Neuronal stem cell (in vitro differentiated cells): ENCODE measurements around the gene ANKRD39.

Source experiments
- DNase-seq: peaks from one replicate; pipeline ENCODE4 v3.0.0-alpha.2; 2013; ENCODE audit warnings: low spot score
- H2AFZ ChIP-seq: one replicate; pipeline ENCODE4 v1.6.1; 2013; ENCODE audit warnings: mild to moderate bottlenecking, low read length, inconsistent platforms
- H2AK5ac ChIP-seq: 2 replicates; pipeline ENCODE4 v1.6.1; 2013; ENCODE audit warnings: low read depth, mild to moderate bottlenecking, inconsistent platforms, low read length, moderate library complexity, mixed read lengths
- H2BK120ac ChIP-seq: 2 replicates; pipeline ENCODE4 v1.6.1; 2013; ENCODE audit warnings: low read depth, mild to moderate bottlenecking, inconsistent platforms, low read length, moderate library complexity, mixed read lengths
- H2BK12ac ChIP-seq: one replicate; pipeline ENCODE4 v1.6.1; 2013; ENCODE audit warnings: low read length, inconsistent platforms
- H2BK15ac ChIP-seq: 2 replicates; pipeline ENCODE4 v1.6.1; 2013; ENCODE audit warnings: mild to moderate bottlenecking, low read length, inconsistent platforms, mixed read lengths
- H2BK5ac ChIP-seq: one replicate; pipeline ENCODE4 v1.6.1; 2013; ENCODE audit warnings: inconsistent platforms, mild to moderate bottlenecking, low read length, moderate library complexity
- H3K14ac ChIP-seq: one replicate; pipeline ENCODE4 v1.6.1; 2013; ENCODE audit warnings: low read length, inconsistent platforms
- H3K18ac ChIP-seq: 2 replicates; pipeline ENCODE4 v1.6.1; 2013; ENCODE audit warnings: low read length, inconsistent platforms
- H3K23ac ChIP-seq: 2 replicates; pipeline ENCODE4 v1.6.1; 2013; ENCODE audit warnings: low read depth, mild to moderate bottlenecking, mixed read lengths, low read length, inconsistent platforms; ENCODE audit not compliant: poor library complexity
- H3K27ac ChIP-seq: replicated peaks from 3 replicates; pipeline ENCODE4 v1.5.1; 2013; ENCODE audit warnings: low read length, inconsistent platforms
- H3K27me3 ChIP-seq, 3 experiments: 2 replicates each; pipeline ENCODE4 v1.6.1; 2013; ENCODE audit warnings: low read length in 3 of 3, mild to moderate bottlenecking in 2 of 3, inconsistent platforms in 1 of 3, low read depth in 1 of 3, mixed read lengths in 1 of 3, moderate library complexity in 1 of 3; ENCODE audit not compliant: control insufficient read depth in 3 of 3, insufficient read depth in 3 of 3
- H3K36me3 ChIP-seq, 2 donors: replicated peaks in 1 of 2; 2 replicates each; pipeline ENCODE4 v1.6.1; 2013; ENCODE audit warnings: low read length in 2 of 2; ENCODE audit not compliant: control insufficient read depth in 2 of 2, insufficient read depth in 2 of 2
- H3K4ac ChIP-seq: 2 replicates; pipeline ENCODE4 v1.6.1; 2013; ENCODE audit warnings: inconsistent platforms, mild to moderate bottlenecking, low read length, moderate library complexity
- H3K4me1 ChIP-seq, 2 donors: 1 replicate in 1 of 2; 2 replicates in 1 of 2; pipeline ENCODE4 v1.6.1; 2013; ENCODE audit warnings: low read length in 2 of 2, low read depth in 1 of 2; ENCODE audit not compliant: control insufficient read depth in 2 of 2, insufficient read depth in 1 of 2
- H3K4me2 ChIP-seq: one replicate; pipeline ENCODE4 v1.6.1; 2013; ENCODE audit warnings: mild to moderate bottlenecking, low read length, inconsistent platforms; ENCODE audit not compliant: insufficient read depth, poor library complexity, severe bottlenecking
- H3K4me3 ChIP-seq, 2 donors: 2 replicates each; pipeline ENCODE4 v1.5.1; 2013; ENCODE audit warnings: low read length in 2 of 2, mild to moderate bottlenecking in 2 of 2, inconsistent platforms in 1 of 2, moderate library complexity in 1 of 2
- H3K79me1 ChIP-seq: one replicate; pipeline ENCODE4 v1.6.1; 2013; ENCODE audit warnings: low read depth, mild to moderate bottlenecking, inconsistent platforms, low read length, moderate library complexity
- H3K9ac ChIP-seq: one replicate; pipeline ENCODE4 v1.6.1; 2013; ENCODE audit warnings: mild to moderate bottlenecking, low read depth, low read length, inconsistent platforms; ENCODE audit not compliant: poor library complexity
- H3K9me3 ChIP-seq, 2 donors: replicated peaks in 1 of 2; 2 replicates each; pipeline versions ENCODE3 to v1.6.1; 2013; ENCODE audit warnings: low read length in 2 of 2, mild to moderate bottlenecking in 2 of 2, inconsistent platforms in 1 of 2, low read depth in 1 of 2, mixed read lengths in 1 of 2, moderate library complexity in 1 of 2; ENCODE audit not compliant: control insufficient read depth in 2 of 2, insufficient read depth in 1 of 2
- H4K8ac ChIP-seq: one replicate; pipeline ENCODE4 v1.6.1; 2013; ENCODE audit warnings: low read depth, mild to moderate bottlenecking, inconsistent platforms, low read length, moderate library complexity
- H4K91ac ChIP-seq: one replicate; pipeline ENCODE4 v1.6.1; 2013; ENCODE audit warnings: low read length, low read depth, mild to moderate bottlenecking, inconsistent platforms; ENCODE audit not compliant: poor library complexity
- WGBS, 2 donors: extraction: QIAGEN DNeasy Blood & Tissue Kit; methylation state at CpG; one replicate each; pipeline ENCODE4 v1.1.7; 2013; ENCODE audit warnings: missing lambda C conversion rate in 2 of 2, mixed read lengths in 1 of 2; ENCODE audit not compliant: insufficient read length in 2 of 2, insufficient replicate concordance in 1 of 2; ENCODE audit errors: extremely low coverage in 2 of 2; 5-methylcytosine and 5-hydroxymethylcytosine counted together

The ANKRD39 gene

DNA sequence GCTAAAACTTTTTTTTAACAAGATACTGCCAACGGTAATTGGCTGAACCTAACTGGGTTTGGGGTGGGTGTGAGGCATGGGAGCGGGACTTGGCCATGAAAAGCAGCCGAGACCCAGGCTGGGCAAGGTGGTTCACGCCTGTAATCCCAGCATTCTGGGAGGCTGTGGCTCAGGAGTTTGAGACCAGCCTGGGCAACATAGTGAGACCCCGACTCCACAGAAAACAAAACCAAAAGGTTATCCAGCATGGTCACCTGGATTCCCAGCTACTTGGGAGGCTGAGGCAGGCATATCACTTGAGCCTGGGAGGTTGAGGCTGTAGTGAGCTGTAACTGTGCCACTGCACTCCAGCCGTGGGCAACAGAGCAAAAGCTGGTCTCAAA, 23.1 kb upstream of the ANKRD39 start:
- no peak overlapping the region for H2BK120ac ChIP-seq
- no peak overlapping the region for H3K4ac ChIP-seq
- no peaks in the 10 kb centered on the region for H3K27me3 ChIP-seq
- no peak overlapping the region for H3K14ac ChIP-seq
- no peak overlapping the region for H3K9ac ChIP-seq
- peak overlapping the region; percentile 86 for H2AFZ ChIP-seq
- H3K9me3 ChIP-seq: no peaks in the 10 kb centered on the region
- no peak overlapping the region for H3K23ac ChIP-seq
- peak overlapping the region; percentile 81 for H3K18ac ChIP-seq
- H3K79me1 ChIP-seq: no peaks in the 10 kb centered on the region
- no peak for DNase-seq
- no CpG with 5 or more reads among the region's 6 CpGs for WGBS, 2 donors
- H2BK12ac ChIP-seq: peak overlapping the region; percentile 30
- H3K4me2 ChIP-seq: no peak overlapping the region
- no peaks in the 10 kb centered on the region for H3K36me3 ChIP-seq
- no peak overlapping the region for H4K8ac ChIP-seq
- no peak overlapping the region for H4K91ac ChIP-seq
- no peak overlapping the region for H3K27ac ChIP-seq
- peaks cover 39 to 41% of the 10 kb centered on the region in 2 donors for H3K4me1 ChIP-seq
- peak overlapping the region; percentile 39 for H2BK5ac ChIP-seq
- no peak overlapping the region for H2AK5ac ChIP-seq
- no peak overlapping the region for H2BK15ac ChIP-seq
- H3K4me3 ChIP-seq: no peak overlapping the region

DNA sequence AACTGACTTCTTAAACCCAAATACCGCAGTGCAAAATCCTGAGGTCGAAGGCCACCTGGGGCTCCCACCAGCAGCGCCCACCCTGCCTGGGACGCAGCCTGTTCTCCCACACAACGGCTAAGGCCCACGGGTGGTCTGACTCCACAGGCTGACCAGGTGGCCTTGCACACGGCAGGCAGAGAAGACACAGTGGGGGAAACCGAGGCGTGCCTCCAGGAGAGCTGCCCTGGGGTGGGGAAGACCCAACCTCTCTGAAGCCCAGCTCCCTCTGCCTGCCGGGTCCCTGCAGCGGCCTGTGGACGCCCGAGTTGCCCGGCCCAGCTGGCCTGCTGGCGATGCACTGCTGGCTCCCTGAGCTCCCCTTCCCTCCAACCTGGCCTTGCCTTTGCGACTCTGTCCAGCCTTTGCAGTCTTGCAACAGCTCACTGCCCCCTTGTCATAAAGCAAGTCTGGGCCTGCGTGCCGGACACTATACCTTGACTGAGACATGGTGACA, 21.8 kb upstream of the ANKRD39 start:
- Histone ChIP-seq H4K8ac (no peak overlapping the region), H3K9ac (no peak overlapping the region), H2AFZ (peak overlapping the region; percentile 58), H2BK5ac (peak overlapping the region; percentile 21), H2BK120ac (no peak overlapping the region), H2AK5ac (peak overlapping the region; percentile 94), H3K4ac (no peak overlapping the region), H3K4me1 (peaks cover 51 to 52% of the 10 kb centered on the region in 2 donors), H3K14ac (peak overlapping the region; percentile 64), H2BK15ac (peak overlapping the region; percentile 99), H3K18ac (peak overlapping the region; percentile 77), H3K36me3 (no peaks in the 10 kb centered on the region), H3K27me3 (no peaks in the 10 kb centered on the region), H3K27ac (no peak overlapping the region), H3K4me3 (no peak overlapping the region), H3K79me1 (no peaks in the 10 kb centered on the region), H3K9me3 (no peaks in the 10 kb centered on the region), H3K23ac (peak overlapping the region; percentile 59), H3K4me2 (no peak overlapping the region), H4K91ac (peak overlapping the region; percentile 94), H2BK12ac (peak overlapping the region; percentile 98)
- no CpG with 5 or more reads among the region's 18 CpGs for WGBS, 2 donors
- DNase-seq: no peak

DNA sequence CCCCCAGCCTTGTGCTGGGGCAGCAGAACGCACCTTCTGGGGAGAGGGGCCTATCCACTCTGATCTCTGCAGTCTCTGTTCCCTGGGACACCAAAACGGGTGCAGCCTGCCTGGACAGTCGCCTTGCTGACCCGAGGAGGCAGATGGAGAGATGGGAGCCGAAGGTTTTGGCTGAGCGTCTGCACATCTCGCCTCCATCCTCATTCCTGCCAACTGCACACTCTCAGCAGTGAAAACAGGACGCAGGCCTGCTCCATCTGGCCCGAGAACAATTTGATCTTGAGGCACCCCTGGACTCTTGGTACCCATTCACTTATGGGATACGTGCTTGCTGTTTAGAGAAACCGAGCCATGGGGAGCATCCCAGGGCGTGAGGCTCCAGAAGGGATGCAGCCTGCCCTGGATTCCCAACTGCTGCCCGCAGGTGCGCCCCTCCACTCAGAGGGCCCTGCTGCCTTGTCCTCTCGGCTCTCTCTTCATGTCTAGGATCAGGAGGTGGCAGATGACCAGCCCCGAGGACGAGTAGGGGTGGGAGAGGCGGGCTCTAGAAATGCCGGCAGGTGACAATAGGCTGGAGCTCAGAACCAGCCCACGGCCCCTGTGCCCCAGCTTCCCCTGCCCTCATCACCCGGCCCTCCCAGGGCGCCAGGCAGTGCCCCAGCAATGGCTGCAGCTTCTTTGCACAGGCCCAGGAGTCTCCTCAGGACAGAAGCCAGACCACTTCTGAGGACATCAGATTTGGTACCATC, 21.2 kb upstream of the ANKRD39 start:
- Histone ChIP-seq H3K9ac (peak overlapping the region; percentile 46), H3K4me1 (peaks cover 51 to 55% of the 10 kb centered on the region in 2 donors), H3K4ac (peak overlapping the region; percentile 15), H3K18ac (peak overlapping the region; percentile 81), H3K9me3 (no peaks in the 10 kb centered on the region), H2AFZ (peak overlapping the region; percentile 70), H3K27me3 (no peaks in the 10 kb centered on the region), H4K91ac (peak overlapping the region; percentile 94), H4K8ac (no peak overlapping the region), H2BK120ac (no peak overlapping the region), H3K4me3 (no peak overlapping the region), H2BK12ac (peak overlapping the region; percentile 42), H3K79me1 (no peaks in the 10 kb centered on the region), H3K4me2 (no peak overlapping the region), H3K23ac (peak overlapping the region; percentile 59), H3K14ac (no peak overlapping the region), H3K27ac (no peak overlapping the region), H2AK5ac (peak overlapping the region; percentile 34), H2BK5ac (peak overlapping the region; percentile 21), H3K36me3 (no peaks in the 10 kb centered on the region), H2BK15ac (peak overlapping the region; percentile 99)
- no CpG with 5 or more reads among the region's 22 CpGs for WGBS, 2 donors
- no peak for DNase-seq

DNA sequence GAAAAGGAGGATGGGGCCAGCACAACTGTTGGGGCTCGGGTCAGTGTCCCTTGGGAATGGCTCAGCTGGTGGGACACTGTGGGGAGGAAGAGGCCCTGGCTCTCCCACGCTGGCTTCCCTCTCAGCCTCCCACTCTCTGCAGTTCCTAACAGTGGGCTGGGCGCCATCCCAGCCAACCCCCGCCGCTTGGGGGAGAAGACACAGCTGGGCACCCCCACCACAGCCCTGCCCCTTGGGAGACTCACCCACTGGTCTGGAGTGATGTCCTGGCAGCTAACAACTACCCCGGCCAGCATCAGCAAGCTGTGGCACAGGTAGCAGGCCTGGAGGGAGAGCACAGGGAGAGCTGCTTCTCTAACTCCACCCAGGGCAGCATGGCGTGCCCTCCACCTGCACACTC, 20.4 kb upstream of the ANKRD39 start:
- H3K23ac ChIP-seq: peak overlapping the region; percentile 10
- WGBS, 2 donors: no CpG with 5 or more reads among the region's 7 CpGs
- peak overlapping the region; percentile 55 for H2BK5ac ChIP-seq
- H3K27ac ChIP-seq: no peak overlapping the region
- peak overlapping the region; percentile 43 for H3K4ac ChIP-seq
- peak overlapping the region; percentile 70 for H2AFZ ChIP-seq
- peak overlapping the region; percentile 87 for H3K18ac ChIP-seq
- H3K4me3 ChIP-seq: peak overlapping the region in 1 of 2 donors; percentile 18
- H3K36me3 ChIP-seq: no peaks in the 10 kb centered on the region
- no peak overlapping the region for H3K4me2 ChIP-seq
- no peaks in the 10 kb centered on the region for H3K27me3 ChIP-seq
- peak overlapping the region; percentile 59 for H2BK12ac ChIP-seq
- peak overlapping the region; percentile 82 for H2AK5ac ChIP-seq
- no peak for DNase-seq
- no peak overlapping the region for H4K8ac ChIP-seq
- peaks cover 53 to 55% of the 10 kb centered on the region in 2 donors for H3K4me1 ChIP-seq
- peak overlapping the region; percentile 86 for H4K91ac ChIP-seq
- no peaks in the 10 kb centered on the region for H3K9me3 ChIP-seq
- peak overlapping the region; percentile 99 for H2BK15ac ChIP-seq
- H3K79me1 ChIP-seq: no peaks in the 10 kb centered on the region
- H2BK120ac ChIP-seq: peak overlapping the region; percentile 32
- no peak overlapping the region for H3K9ac ChIP-seq
- no peak overlapping the region for H3K14ac ChIP-seq
